Measurements from ENCODE around the gene ATXN7L1.
A peak's percentile ranks its signal among the peaks of the same experiment; 100 is the strongest.

ATXN7L1 gene

GRCh38 chr7:105876091-105876963 lies at the start of gene ATXN7L1:
TSS of gene ATXN7L1 (minus strand) at chr7:105876599. CDS start at chr7:105876558, 41 bp downstream.
- H3K4me3 ChIP-seq (ENCODE audit: low read length) = peak within 1 kb of the TSS; percentile 62
- H3K4me1 ChIP-seq (ENCODE audit: control insufficient read depth, insufficient read depth, low read length) = peaks cover 34% of the 10 kb centered on the region
- peak within 1 kb of the TSS; percentile 93 for H3K9ac ChIP-seq (ENCODE audit: low read length)
- no peaks in the 10 kb centered on the region for H3K36me3 ChIP-seq (ENCODE audit: control insufficient read depth, insufficient read depth, low read length)
- H3K9me3 ChIP-seq (ENCODE audit: control insufficient read depth, low read length) = no peaks in the 10 kb centered on the region
- H3K27me3 ChIP-seq (ENCODE audit: control insufficient read depth, insufficient read depth, low read length) = no peaks in the 10 kb centered on the region

GRCh38 chr7:105926131-105926530 lies 49.7 kb upstream of the ATXN7L1 start:
- Histone ChIP-seq H3K4me3 (ENCODE audit: low read length) (no peak overlapping the region), H3K4me1 (ENCODE audit: control insufficient read depth, insufficient read depth, low read length) (no peaks in the 10 kb centered on the region)

GRCh38 chr7:105924945-105925344 lies 48.5 kb upstream of the ATXN7L1 start:
- Histone ChIP-seq H3K4me1 (ENCODE audit: control insufficient read depth, insufficient read depth, low read length) (no peaks in the 10 kb centered on the region), H3K9me3 (ENCODE audit: control insufficient read depth, low read length) (no peaks in the 10 kb centered on the region), H3K9ac (ENCODE audit: low read length) (no peak overlapping the region), H3K36me3 (ENCODE audit: control insufficient read depth, insufficient read depth, low read length) (no peaks in the 10 kb centered on the region), H3K27me3 (ENCODE audit: control insufficient read depth, insufficient read depth, low read length) (no peaks in the 10 kb centered on the region), H3K4me3 (ENCODE audit: low read length) (no peak overlapping the region)

More at GRCh38 chr7:105926131-105926530, 49.7 kb upstream of the ATXN7L1 start:
- Histone ChIP-seq H3K27me3 (ENCODE audit: control insufficient read depth, insufficient read depth, low read length) (no peaks in the 10 kb centered on the region), H3K9ac (ENCODE audit: low read length) (no peak overlapping the region), H3K36me3 (ENCODE audit: control insufficient read depth, insufficient read depth, low read length) (no peaks in the 10 kb centered on the region), H3K9me3 (ENCODE audit: control insufficient read depth, low read length) (no peaks in the 10 kb centered on the region)

- Histone ChIP-seq H3K9ac (ENCODE audit: low read length) (no peak overlapping the region), H3K4me3 (ENCODE audit: low read length) (no peak overlapping the region), H3K9me3 (ENCODE audit: control insufficient read depth, low read length) (no peaks in the 10 kb centered on the region)
Observed at GRCh38 chr7:105920766-105921165, 44.4 kb upstream of the ATXN7L1 start.

GRCh38 chr7:105917659-105918058 lies 41.3 kb upstream of the ATXN7L1 start:
- no peaks in the 10 kb centered on the region for H3K36me3 ChIP-seq (ENCODE audit: control insufficient read depth, insufficient read depth, low read length)
- H3K4me1 ChIP-seq (ENCODE audit: control insufficient read depth, insufficient read depth, low read length) = no peaks in the 10 kb centered on the region
- H3K9me3 ChIP-seq (ENCODE audit: control insufficient read depth, low read length) = no peaks in the 10 kb centered on the region

More at GRCh38 chr7:105920766-105921165, 44.4 kb upstream of the ATXN7L1 start:
- no peaks in the 10 kb centered on the region for H3K27me3 ChIP-seq (ENCODE audit: control insufficient read depth, insufficient read depth, low read length)
- H3K36me3 ChIP-seq (ENCODE audit: control insufficient read depth, insufficient read depth, low read length) = no peaks in the 10 kb centered on the region
- H3K4me1 ChIP-seq (ENCODE audit: control insufficient read depth, insufficient read depth, low read length) = no peaks in the 10 kb centered on the region

GRCh38 chr7:105916603-105917002 lies 40.2 kb upstream of the ATXN7L1 start:
- H3K4me3 ChIP-seq (ENCODE audit: low read length) = no peak overlapping the region
- H3K4me1 ChIP-seq (ENCODE audit: control insufficient read depth, insufficient read depth, low read length) = no peaks in the 10 kb centered on the region
- no peaks in the 10 kb centered on the region for H3K9me3 ChIP-seq (ENCODE audit: control insufficient read depth, low read length)
- no peaks in the 10 kb centered on the region for H3K36me3 ChIP-seq (ENCODE audit: control insufficient read depth, insufficient read depth, low read length)
- no peaks in the 10 kb centered on the region for H3K27me3 ChIP-seq (ENCODE audit: control insufficient read depth, insufficient read depth, low read length)
- no peak overlapping the region for H3K9ac ChIP-seq (ENCODE audit: low read length)

More at GRCh38 chr7:105917659-105918058, 41.3 kb upstream of the ATXN7L1 start:
- no peaks in the 10 kb centered on the region for H3K27me3 ChIP-seq (ENCODE audit: control insufficient read depth, insufficient read depth, low read length)
- H3K4me3 ChIP-seq (ENCODE audit: low read length) = no peak overlapping the region
- no peak overlapping the region for H3K9ac ChIP-seq (ENCODE audit: low read length)

GRCh38 chr7:105913947-105914346 lies 37.5 kb upstream of the ATXN7L1 start:
- Histone ChIP-seq H3K9ac (ENCODE audit: low read length) (no peak overlapping the region), H3K27me3 (ENCODE audit: control insufficient read depth, insufficient read depth, low read length) (no peaks in the 10 kb centered on the region), H3K4me3 (ENCODE audit: low read length) (no peak overlapping the region), H3K9me3 (ENCODE audit: control insufficient read depth, low read length) (no peaks in the 10 kb centered on the region), H3K4me1 (ENCODE audit: control insufficient read depth, insufficient read depth, low read length) (no peaks in the 10 kb centered on the region), H3K36me3 (ENCODE audit: control insufficient read depth, insufficient read depth, low read length) (no peaks in the 10 kb centered on the region)

GRCh38 chr7:105911961-105912575 lies 35.7 kb upstream of the ATXN7L1 start:
- Histone ChIP-seq H3K9me3 (ENCODE audit: control insufficient read depth, low read length) (no peaks in the 10 kb centered on the region), H3K36me3 (ENCODE audit: control insufficient read depth, insufficient read depth, low read length) (no peaks in the 10 kb centered on the region), H3K27me3 (ENCODE audit: control insufficient read depth, insufficient read depth, low read length) (no peaks in the 10 kb centered on the region)

GRCh38 chr7:105910172-105910571 lies 33.8 kb upstream of the ATXN7L1 start:
- H3K9me3 ChIP-seq (ENCODE audit: control insufficient read depth, low read length) = no peaks in the 10 kb centered on the region
- no peak overlapping the region for H3K4me3 ChIP-seq (ENCODE audit: low read length)

More at GRCh38 chr7:105911961-105912575, 35.7 kb upstream of the ATXN7L1 start:
- H3K4me1 ChIP-seq (ENCODE audit: control insufficient read depth, insufficient read depth, low read length) = no peaks in the 10 kb centered on the region
- no peak overlapping the region for H3K9ac ChIP-seq (ENCODE audit: low read length)
- H3K4me3 ChIP-seq (ENCODE audit: low read length) = no peak overlapping the region

GRCh38 chr7:105909742-105910141 lies 33.3 kb upstream of the ATXN7L1 start:
- H3K27me3 ChIP-seq (ENCODE audit: control insufficient read depth, insufficient read depth, low read length) = no peaks in the 10 kb centered on the region
- no peak overlapping the region for H3K4me3 ChIP-seq (ENCODE audit: low read length)
- H3K4me1 ChIP-seq (ENCODE audit: control insufficient read depth, insufficient read depth, low read length) = no peaks in the 10 kb centered on the region
- H3K9me3 ChIP-seq (ENCODE audit: control insufficient read depth, low read length) = no peaks in the 10 kb centered on the region
- no peak overlapping the region for H3K9ac ChIP-seq (ENCODE audit: low read length)
- H3K36me3 ChIP-seq (ENCODE audit: control insufficient read depth, insufficient read depth, low read length) = no peaks in the 10 kb centered on the region

More at GRCh38 chr7:105910172-105910571, 33.8 kb upstream of the ATXN7L1 start:
- no peak overlapping the region for H3K9ac ChIP-seq (ENCODE audit: low read length)
- H3K4me1 ChIP-seq (ENCODE audit: control insufficient read depth, insufficient read depth, low read length) = no peaks in the 10 kb centered on the region
- no peaks in the 10 kb centered on the region for H3K36me3 ChIP-seq (ENCODE audit: control insufficient read depth, insufficient read depth, low read length)
- H3K27me3 ChIP-seq (ENCODE audit: control insufficient read depth, insufficient read depth, low read length) = no peaks in the 10 kb centered on the region

- no peaks in the 10 kb centered on the region for H3K9me3 ChIP-seq (ENCODE audit: control insufficient read depth, low read length)
- no peak overlapping the region for H3K9ac ChIP-seq (ENCODE audit: low read length)
- no peaks in the 10 kb centered on the region for H3K4me1 ChIP-seq (ENCODE audit: control insufficient read depth, insufficient read depth, low read length)
- H3K36me3 ChIP-seq (ENCODE audit: control insufficient read depth, insufficient read depth, low read length) = no peaks in the 10 kb centered on the region
- H3K4me3 ChIP-seq (ENCODE audit: low read length) = no peak overlapping the region
- no peaks in the 10 kb centered on the region for H3K27me3 ChIP-seq (ENCODE audit: control insufficient read depth, insufficient read depth, low read length)
Observed at GRCh38 chr7:105907129-105907846, 30.9 kb upstream of the ATXN7L1 start.

- Histone ChIP-seq H3K27me3 (ENCODE audit: control insufficient read depth, insufficient read depth, low read length) (no peaks in the 10 kb centered on the region), H3K4me1 (ENCODE audit: control insufficient read depth, insufficient read depth, low read length) (no peaks in the 10 kb centered on the region), H3K9me3 (ENCODE audit: control insufficient read depth, low read length) (no peaks in the 10 kb centered on the region), H3K36me3 (ENCODE audit: control insufficient read depth, insufficient read depth, low read length) (no peaks in the 10 kb centered on the region), H3K9ac (ENCODE audit: low read length) (no peak overlapping the region), H3K4me3 (ENCODE audit: low read length) (no peak overlapping the region)
Observed at GRCh38 chr7:105906695-105907094, 30.3 kb upstream of the ATXN7L1 start.
